HG02623 (cell line): ENCODE data around the gene PTPRC.

Experiments
- ATAC-seq: cut with Tn5 transposase; IDR thresholded peaks from one replicate; pipeline ENCODE4 v1.9.1; 2021; ENCODE audit warnings: moderate library complexity; ENCODE audit not compliant: unreplicated experiment

The PTPRC gene

GRCh38 chr1:198754670-198755069 is 115.8 kb downstream of the PTPRC start:
- ATAC-seq = no peak

GRCh38 chr1:198755715-198756114 is 116.9 kb downstream of the PTPRC start:
- ATAC-seq = no peak

DNA sequence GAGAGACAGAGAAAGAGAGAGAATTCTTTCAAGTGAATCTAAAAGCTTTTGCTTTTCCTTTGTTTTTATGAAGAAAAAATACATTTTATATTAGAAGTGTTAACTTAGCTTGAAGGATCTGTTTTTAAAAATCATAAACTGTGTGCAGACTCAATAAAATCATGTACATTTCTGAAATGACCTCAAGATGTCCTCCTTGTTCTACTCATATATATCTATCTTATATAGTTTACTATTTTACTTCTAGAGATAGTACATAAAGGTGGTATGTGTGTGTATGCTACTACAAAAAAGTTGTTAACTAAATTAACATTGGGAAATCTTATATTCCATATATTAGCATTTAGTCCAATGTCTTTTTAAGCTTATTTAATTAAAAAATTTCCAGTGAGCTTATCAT is 117.6 kb downstream of the PTPRC start:
- ATAC-seq = no peak

DNA sequence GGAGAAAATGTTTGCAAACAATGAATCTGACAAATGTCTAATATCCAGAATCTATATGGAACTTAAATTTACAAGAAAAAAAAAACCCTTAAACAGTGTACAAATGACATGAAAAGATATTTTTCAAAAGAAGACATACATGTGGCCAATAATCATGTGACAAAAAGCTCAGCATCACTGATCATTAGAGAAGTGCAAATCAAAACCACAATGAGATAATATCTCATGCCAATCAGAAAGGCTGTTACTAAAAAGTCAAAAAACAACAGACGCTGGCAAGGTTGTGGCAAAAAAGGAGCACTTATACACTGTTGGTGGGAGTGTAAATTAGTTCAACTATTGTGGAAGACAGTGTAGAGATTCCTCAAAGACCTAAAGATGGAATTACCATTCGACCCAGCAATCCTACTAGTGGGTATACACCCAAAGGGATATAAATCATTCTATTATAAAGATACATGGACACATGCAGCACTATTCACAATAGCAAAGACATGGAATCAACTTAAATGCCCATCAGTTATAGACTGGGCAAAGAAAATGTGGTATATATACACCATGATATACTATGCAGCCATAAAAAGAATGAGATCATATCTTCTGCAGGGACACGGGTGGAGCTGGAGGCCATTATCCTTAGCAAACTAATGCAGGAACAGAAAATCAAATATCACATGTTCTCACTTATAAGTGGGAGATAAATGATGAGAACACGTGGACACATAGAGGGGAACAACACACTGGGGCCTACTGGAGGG is 123.2 kb downstream of the PTPRC start:
- ATAC-seq = no peak

GRCh38 chr1:198763298-198763714 is 124.5 kb downstream of the PTPRC start:
- ATAC-seq = no peak

DNA sequence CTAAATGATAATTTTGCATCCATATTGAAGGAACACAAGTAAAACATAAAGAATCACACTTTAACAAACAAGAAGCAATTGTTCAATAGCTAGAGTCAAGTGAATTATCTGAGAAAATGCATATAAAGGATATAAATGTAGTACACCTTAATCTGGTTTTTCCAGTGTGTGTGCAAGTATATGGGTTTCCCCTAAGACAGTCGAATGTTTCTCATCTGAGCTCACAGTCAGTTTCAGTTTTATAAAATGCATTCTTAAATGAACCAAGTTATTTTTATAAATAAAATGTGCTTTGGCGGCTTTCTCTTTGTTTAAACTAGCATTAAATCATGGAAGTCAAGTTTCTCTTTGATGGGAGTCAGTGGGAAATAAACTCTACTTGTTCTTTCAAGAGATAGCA is 125.9 kb downstream of the PTPRC start:
- ATAC-seq = no peak

DNA sequence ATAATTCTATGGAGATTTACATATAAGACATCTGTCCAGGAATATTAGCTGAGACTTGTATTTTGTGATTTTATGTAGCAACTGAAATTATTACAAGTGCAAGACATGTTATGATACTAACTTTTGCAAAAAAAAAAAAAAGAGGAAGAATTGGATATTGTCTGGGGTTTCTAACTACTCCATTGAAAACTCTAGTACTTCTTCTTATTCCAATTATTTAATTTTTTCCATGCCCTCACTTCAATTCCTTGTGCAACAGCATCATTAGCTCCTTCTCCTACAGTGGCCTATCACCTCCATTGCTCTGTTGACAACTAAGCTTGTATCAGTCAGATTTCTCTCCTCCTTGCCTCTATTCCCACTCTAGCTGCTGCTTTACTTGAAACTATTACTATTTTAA is 126.6 kb downstream of the PTPRC start:
- ATAC-seq = no peak

GRCh38 chr1:198771563-198772153 is 132.8 kb downstream of the PTPRC start:
- no peak for ATAC-seq

- ATAC-seq = no peak
These were observed 133.8 kb downstream of the PTPRC start for GRCh38 chr1:198772626-198773025.

GRCh38 chr1:198773030-198773429 is 134.2 kb downstream of the PTPRC start:
- no peak for ATAC-seq

DNA sequence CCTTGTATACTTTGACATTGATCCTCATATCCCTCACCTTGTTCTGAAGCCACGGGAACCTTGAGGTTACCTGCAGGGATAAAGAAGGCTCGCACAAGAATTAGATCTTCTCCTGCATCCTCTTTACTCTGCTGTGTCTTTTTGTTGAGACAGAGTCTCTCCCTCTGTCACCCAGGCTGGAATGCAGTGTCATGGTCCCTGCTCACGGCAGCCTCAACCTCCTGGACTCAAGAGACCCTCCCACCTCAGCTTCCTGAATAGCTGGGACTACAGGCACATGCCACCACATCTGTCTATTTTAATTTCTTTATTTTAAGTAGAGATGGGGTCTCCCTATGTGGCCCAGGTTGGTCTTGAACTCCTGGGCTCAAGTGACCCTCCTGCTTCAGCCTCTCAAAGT is 134.7 kb downstream of the PTPRC start:
- ATAC-seq = no peak

GRCh38 chr1:198774421-198774820 is 135.6 kb downstream of the PTPRC start:
- ATAC-seq = no peak

DNA sequence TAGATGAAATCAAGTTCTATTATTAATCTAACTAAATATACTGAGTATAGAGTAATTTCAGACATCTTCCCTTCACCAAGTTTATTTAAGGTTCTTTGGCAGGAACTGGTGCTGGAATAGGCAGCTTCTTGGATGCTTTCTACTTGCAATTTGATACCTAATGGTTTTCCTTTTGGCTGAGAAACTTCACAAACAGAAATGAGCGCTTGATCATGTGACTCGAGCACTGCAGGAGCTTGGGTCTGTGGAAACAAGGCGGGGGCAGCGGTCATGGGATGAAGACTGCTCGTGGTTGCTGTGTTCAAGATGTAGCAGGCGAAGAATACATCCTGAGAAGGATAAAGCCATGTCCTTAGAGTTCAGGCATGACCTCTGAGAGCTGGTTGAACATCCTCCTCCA is 136.8 kb downstream of the PTPRC start:
- ATAC-seq = no peak

GRCh38 chr1:198776602-198777029 is 137.8 kb downstream of the PTPRC start:
- ATAC-seq = no peak

DNA sequence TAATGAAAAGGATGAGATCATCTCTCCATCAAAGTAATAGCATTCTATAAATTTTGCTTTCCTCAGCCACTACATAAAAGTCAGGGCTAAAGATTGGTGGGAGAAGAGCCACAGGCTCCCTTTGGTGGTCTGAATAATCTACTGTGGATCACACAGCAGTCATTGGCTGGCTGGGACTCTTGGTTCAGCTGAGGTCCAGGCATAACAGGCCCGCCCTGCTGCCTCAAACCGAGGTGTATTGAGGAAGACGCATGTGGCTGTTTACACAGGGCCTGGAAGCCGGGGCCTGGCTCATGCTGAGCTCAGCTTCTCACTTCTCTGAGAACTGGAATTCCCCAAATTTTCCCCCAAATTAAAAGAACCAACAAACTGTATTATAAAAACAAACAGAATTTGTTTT is 139.2 kb downstream of the PTPRC start:
- no peak for ATAC-seq

DNA sequence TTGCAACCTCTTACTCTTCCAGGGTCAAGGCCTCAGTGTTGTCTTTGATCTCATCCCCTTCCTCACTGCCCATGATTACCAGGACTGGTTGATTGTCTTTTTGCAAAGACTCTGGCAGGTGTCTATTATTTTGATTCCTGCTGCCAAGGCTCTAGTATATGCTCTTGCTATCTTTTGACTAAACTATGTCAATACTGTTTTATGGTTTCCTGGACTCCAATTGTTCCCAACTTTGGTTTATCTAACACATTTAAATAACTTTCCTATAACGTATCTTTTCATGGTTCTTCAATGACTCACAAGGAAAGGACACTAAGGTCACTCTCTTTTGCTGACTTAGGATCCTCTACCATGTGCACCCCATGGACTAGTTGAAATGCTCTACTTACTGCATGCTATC is 141.5 kb downstream of the PTPRC start:
- no peak for ATAC-seq

GRCh38 chr1:198788561-198789064 is 149.8 kb downstream of the PTPRC start:
- ATAC-seq = peak; percentile 77

- no peak for ATAC-seq
These were observed 154.9 kb downstream of the PTPRC start for GRCh38 chr1:198793714-198794113.

DNA sequence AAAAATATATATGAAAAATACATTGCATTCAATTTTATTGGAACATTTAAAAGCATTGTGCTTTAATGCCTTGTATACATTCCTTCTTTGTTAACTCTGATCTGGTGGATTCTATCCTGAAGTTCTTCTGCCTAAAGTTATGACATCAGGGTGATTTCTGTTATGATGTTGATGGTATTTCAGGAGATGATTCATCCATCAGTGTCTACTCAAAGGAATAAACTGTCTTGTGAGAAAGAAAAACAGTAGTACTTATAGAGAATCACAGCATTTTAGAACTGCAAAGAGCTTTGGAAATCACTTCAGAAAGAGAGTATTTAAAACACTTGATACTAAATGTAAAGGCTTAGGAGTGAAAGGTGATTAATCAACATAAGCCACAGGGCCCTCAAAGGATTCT is 155.7 kb downstream of the PTPRC start:
- no peak for ATAC-seq

DNA sequence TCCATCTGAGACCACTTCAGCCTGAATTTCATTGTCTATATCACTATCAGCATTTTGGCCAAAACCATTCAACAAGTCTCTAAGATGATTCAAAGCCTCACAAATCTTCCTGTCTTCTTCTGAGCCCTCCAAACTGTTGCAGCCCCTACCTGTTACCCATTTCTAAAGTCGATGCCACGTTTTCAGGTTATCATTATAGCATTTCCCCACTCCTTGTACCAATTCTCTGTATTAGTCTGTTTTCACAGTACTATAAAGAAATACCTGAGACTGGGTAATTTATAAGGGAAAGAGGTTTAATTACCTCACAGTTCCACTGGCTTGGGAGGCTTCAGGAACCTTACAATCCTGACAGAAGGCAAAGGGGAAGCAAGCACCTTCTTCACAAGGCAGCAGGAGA is 158.8 kb downstream of the PTPRC start:
- no peak for ATAC-seq

- peak; percentile 66 for ATAC-seq
These were observed 160.1 kb downstream of the PTPRC start for GRCh38 chr1:198798923-198799386.

- no peak for ATAC-seq
These were observed 166.8 kb downstream of the PTPRC start for GRCh38 chr1:198805498-198806151.
